GM19438 (cell line): Measurements from ENCODE around the gene DAPK1.

Source experiments
- ATAC-seq: cut with Tn5 transposase; IDR thresholded peaks from one replicate; pipeline ENCODE4 v1.9.1; 2021; ENCODE audit warnings: low read depth; ENCODE audit not compliant: unreplicated experiment

DAPK1 gene

GRCh38 chr9:87753313-87753712 is 255.6 kb downstream of the DAPK1 start:
- ATAC-seq, result no peak
